Smooth muscle cell (in vitro differentiated cells): ENCODE results near the gene MYPOP. TPM values are rescaled to one million over a fixed set of nuclear protein-coding genes. Genes with fewer than 3 reads are reported as not detected.
"Not testable (repeated sequence)": the region's sequence is repeated elsewhere in the genome, so short reads cannot be mapped to it uniquely, and the experiment has no call there.

ENCODE experiments used
- DNase-seq: peaks from one replicate; lab custom pipeline; 2025; ENCODE audit not compliant: unreplicated experiment; lab: John Stamatoyannopoulos, UW
- H2AFZ ChIP-seq: fragments of 200-600 bp; sonication (generic); 2 replicates; pipeline ENCODE4 v1.6.0; 2016; ENCODE audit warnings: antibody characterized with exemption, low read depth, mild to moderate bottlenecking
- H3F3A ChIP-seq: fragments of 200-600 bp; sonication (generic); 2 replicates; pipeline ENCODE4 v1.6.0; 2017; ENCODE audit warnings: antibody characterized with exemption, low read depth
- H3K27ac ChIP-seq: fragments of 200-600 bp; sonication (generic); 2 replicates; pipeline ENCODE4 v1.5.1; 2016; ENCODE audit warnings: low read depth, mild to moderate bottlenecking
- H3K27me3 ChIP-seq: fragments of 200-600 bp; sonication (generic); 2 replicates; pipeline ENCODE4 v1.6.1; 2016; ENCODE audit warnings: low read depth, mild to moderate bottlenecking
- H3K36me3 ChIP-seq: fragments of 200-600 bp; sonication (generic); 2 replicates; pipeline ENCODE4 v1.5.1; 2016; ENCODE audit warnings: low read depth
- H3K4me1 ChIP-seq: fragments of 200-600 bp; sonication (generic); 2 replicates; pipeline ENCODE4 v1.5.1; 2016; ENCODE audit warnings: low read depth
- H3K4me2 ChIP-seq: fragments of 200-600 bp; sonication (generic); 2 replicates; pipeline ENCODE4 v1.6.0; 2016; ENCODE audit warnings: mild to moderate bottlenecking
- H3K4me3 ChIP-seq: fragments of 200-600 bp; sonication (generic); 2 replicates; pipeline ENCODE4 v1.5.1; 2016; ENCODE audit warnings: mild to moderate bottlenecking
- H3K79me2 ChIP-seq: fragments of 200-600 bp; sonication (generic); 2 replicates; pipeline ENCODE4 v1.6.0; 2016; ENCODE audit warnings: low read depth, mild to moderate bottlenecking
- H3K9ac ChIP-seq: fragments of 200-600 bp; sonication (generic); 2 replicates; pipeline ENCODE4 v1.6.0; 2016; ENCODE audit warnings: low read depth
- H3K9me3 ChIP-seq: fragments of 200-600 bp; sonication (generic); replicated peaks from 2 replicates; pipeline ENCODE4 v1.5.1; 2016; ENCODE audit warnings: low read depth
- H4K20me1 ChIP-seq: fragments of 200-600 bp; sonication (generic); 2 replicates; pipeline ENCODE4 v1.6.0; 2016; ENCODE audit warnings: low read depth
- CTCF ChIP-seq: fragments of 200-600 bp; sonication (generic); IDR thresholded peaks from 2 replicates; pipeline ENCODE4 v1.5.1; 2017; ENCODE audit warnings: borderline replicate concordance, mild to moderate bottlenecking, antibody characterized with exemption; ENCODE audit not compliant: insufficient read depth, poor library complexity, severe bottlenecking
- WGBS: methylation state at CpG from one replicate; pipeline ENCODE4 v1.1.7; 2016; ENCODE audit warnings: low lambda C conversion rate; 5-methylcytosine and 5-hydroxymethylcytosine counted together
- polyA plus RNA-seq: library from polyadenylated mRNA; unstranded; fragments of >200 nt; fragmentation: Nextera tagmentation; extraction: Ambion mirVana; gene quantifications from 2 replicates; pipeline ENCODE4 v1.2.1, GENCODE V29; 2016
- total RNA-seq: library from RNA; depleted of rRNA; stranded (reverse); fragments of >200 nt; gene quantifications from 2 replicates; pipeline ENCODE4 v1.2.3, GENCODE V29; 2014

Gene MYPOP
- total and polyA plus RNA-seq, 2 experiments from 2014 or later: 1.6 to 2.1 TPM

GRCh38 chr19:45899919-45900589 is 2.4 kb downstream of the MYPOP start:
- Histone ChIP-seq H3K4me3 (no peak overlapping the region), H3F3A (peaks cover 5% of the 10 kb centered on the region), H3K4me1 (peaks cover 6% of the 10 kb centered on the region), H3K27ac (no peak overlapping the region), H3K36me3 (no peaks in the 10 kb centered on the region), H3K4me2 (no peak overlapping the region), H3K9ac (no peak overlapping the region), H2AFZ (no peak overlapping the region), H3K27me3 (no peaks in the 10 kb centered on the region), H3K79me2 (peaks cover 9% of the 10 kb centered on the region), H3K9me3 (no peaks in the 10 kb centered on the region), H4K20me1 (peaks cover 19% of the 10 kb centered on the region)
- WGBS: 98% methylated on average over 4 of the region's 4 CpGs
- no peak for DNase-seq
- TF ChIP-seq CTCF: no peak

GRCh38 chr19:45899253-45899652 is 3.2 kb downstream of the MYPOP start:
- no peak for TF ChIP-seq CTCF
- peaks cover 19% of the 10 kb centered on the region for H4K20me1 ChIP-seq
- DNase-seq: no peak
- peaks cover 6% of the 10 kb centered on the region for H3K4me1 ChIP-seq
- no peaks in the 10 kb centered on the region for H3K27me3 ChIP-seq
- no peaks in the 10 kb centered on the region for H3K36me3 ChIP-seq
- H3K4me2 ChIP-seq: no peak overlapping the region
- peaks cover 5% of the 10 kb centered on the region for H3F3A ChIP-seq
- H2AFZ ChIP-seq: no peak overlapping the region
- H3K9me3 ChIP-seq: no peaks in the 10 kb centered on the region
- 97% methylated on average over 7 of the region's 7 CpGs for whole genome bisulfite sequencing
- H3K4me3 ChIP-seq: no peak overlapping the region
- H3K27ac ChIP-seq: no peak overlapping the region
- H3K9ac ChIP-seq: no peak overlapping the region
- peaks cover 9% of the 10 kb centered on the region for H3K79me2 ChIP-seq

GRCh38 chr19:45897261-45897812 is 5.1 kb downstream of the MYPOP start:
- H3K4me1 ChIP-seq: peaks cover 6% of the 10 kb centered on the region
- H3K4me3 ChIP-seq: no peak overlapping the region
- no peaks in the 10 kb centered on the region for H3K36me3 ChIP-seq
- no peak overlapping the region for H3K27ac ChIP-seq
- DNase-seq: no peak
- 95% methylated on average over 8 of the region's 8 CpGs for WGBS
- no peaks in the 10 kb centered on the region for H3F3A ChIP-seq
- H3K27me3 ChIP-seq: no peaks in the 10 kb centered on the region
- no peak overlapping the region for H3K9ac ChIP-seq
- H4K20me1 ChIP-seq: peaks cover 19% of the 10 kb centered on the region
- H3K79me2 ChIP-seq: peaks cover 9% of the 10 kb centered on the region
- no peak for TF ChIP-seq CTCF
- no peaks in the 10 kb centered on the region for H3K9me3 ChIP-seq
- H3K4me2 ChIP-seq: no peak overlapping the region
- no peak overlapping the region for H2AFZ ChIP-seq

GRCh38 chr19:45895983-45896599 is 6.3 kb downstream of the MYPOP start:
- not testable (repeated sequence) for H3F3A ChIP-seq, H3K36me3 ChIP-seq, H3K9me3 ChIP-seq, DNase-seq, H3K4me3 ChIP-seq, H3K9ac ChIP-seq, H3K27me3 ChIP-seq, H2AFZ ChIP-seq, H3K4me1 ChIP-seq, H3K27ac ChIP-seq, H3K79me2 ChIP-seq, H3K4me2 ChIP-seq
- H4K20me1 ChIP-seq: peaks cover 15% of the 10 kb centered on the region
- 96% methylated on average over 12 of the region's 12 CpGs for WGBS
